SK-N-MC (cell line): ENCODE results near the gene DNAJC17.

ENCODE experiments used
- EZH2 ChIP-seq: fragments of 200-600 bp; sonication (generic); IDR thresholded peaks from one replicate; pipeline ENCODE4 v1.6.1; 2017; ENCODE audit warnings: antibody characterized with exemption
- POLR2AphosphoS5 ChIP-seq: IDR thresholded peaks from 2 replicates; pipeline ENCODE4 v1.6.1; 2012; ENCODE audit warnings: mild to moderate bottlenecking, low read depth, low read length, borderline replicate concordance

GRCh38 chr15:40766906-40767837 is 40.1 kb downstream of the DNAJC17 start:
- no peak for TF ChIP-seq EZH2
- TF ChIP-seq POLR2AphosphoS5 = no peak
